Muscle layer of duodenum (tissue), 2 donors: Measurements from ENCODE around the gene OR6C65.
"Not testable (repeated sequence)": the region's sequence is repeated elsewhere in the genome, so short reads cannot be mapped to it uniquely, and the experiment has no call there.

Source experiments
- H3K27ac ChIP-seq: one replicate; pipeline ENCODE4 v1.7.0; 2013; ENCODE audit warnings: mild to moderate bottlenecking, low read length
- H3K27me3 ChIP-seq: one replicate; pipeline ENCODE4 v1.7.0; 2013; ENCODE audit warnings: low read depth, mild to moderate bottlenecking, control low read depth, low read length
- H3K36me3 ChIP-seq, 2 donors: one replicate each; pipeline ENCODE4 v1.7.0; 2013; ENCODE audit warnings: low read length in 2 of 2, control low read depth in 1 of 2, mild to moderate bottlenecking in 1 of 2; ENCODE audit not compliant: insufficient read depth in 2 of 2, control insufficient read depth in 1 of 2
- H3K4me1 ChIP-seq, 2 donors: one replicate each; pipeline ENCODE4 v1.7.0; 2013; ENCODE audit warnings: low read length in 2 of 2, mild to moderate bottlenecking in 2 of 2, control low read depth in 1 of 2, moderate library complexity in 1 of 2; ENCODE audit not compliant: insufficient read depth in 2 of 2, control insufficient read depth in 1 of 2
- H3K4me3 ChIP-seq, 2 donors: one replicate each; pipeline ENCODE4 v1.7.0; 2013; ENCODE audit warnings: low read length in 2 of 2, low read depth in 1 of 2, mild to moderate bottlenecking in 1 of 2
- H3K9me3 ChIP-seq, 2 donors: one replicate each; pipeline ENCODE4 v1.7.0; 2013; ENCODE audit warnings: low read length in 2 of 2, control low read depth in 1 of 2, mild to moderate bottlenecking in 1 of 2; ENCODE audit not compliant: control insufficient read depth in 1 of 2
- donor health status: healthy.

Gene OR6C65

GRCh38 chr12:55400229-55400628 lies at the start of gene OR6C65:
TSS of gene OR6C65 (plus strand) at chr12:55400529. CDS start at chr12:55400529, 0 bp downstream.
- Histone ChIP-seq H3K27ac (no peak within 1 kb of the TSS), H3K27me3 (no peaks in the 10 kb centered on the region), H3K9me3 (no peaks in the 10 kb centered on the region), H3K4me3 (no peak within 1 kb of the TSS), H3K4me1 (no peaks in the 10 kb centered on the region), H3K36me3 (no peaks in the 10 kb centered on the region)

DNA sequence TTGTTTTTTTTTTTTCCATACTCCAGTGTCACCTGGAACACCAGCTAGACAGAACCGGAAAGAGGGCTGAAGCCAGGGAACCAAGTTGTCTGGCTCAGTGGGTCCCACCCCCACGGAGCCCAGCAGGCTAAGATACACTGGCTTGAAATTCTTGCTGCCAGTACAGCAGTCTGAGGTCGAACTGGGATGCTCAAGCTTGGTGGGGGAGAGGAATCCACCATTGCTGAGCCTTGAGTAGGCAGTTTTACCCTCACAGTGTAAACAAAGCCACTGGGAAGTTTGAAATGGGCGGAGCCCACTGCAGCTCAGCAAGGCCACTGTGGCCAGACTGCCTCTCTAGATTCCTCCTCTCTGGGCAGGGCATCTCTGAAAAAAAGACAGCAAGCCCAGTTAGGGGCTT lies 45.0 kb upstream of the OR6C65 start:
- not testable (repeated sequence) for H3K4me1 ChIP-seq, H3K27me3 ChIP-seq, H3K27ac ChIP-seq, H3K9me3 ChIP-seq, H3K36me3 ChIP-seq, H3K4me3 ChIP-seq

GRCh38 chr12:55362675-55363074 lies 37.7 kb upstream of the OR6C65 start, which contains the start of gene OR6C75:
TSS of gene OR6C75 (plus strand) at chr12:55362975. CDS start at chr12:55365111, 2,136 bp downstream.
- Histone ChIP-seq H3K4me3 (no peak within 1 kb of the TSS), H3K27me3 (no peaks in the 10 kb centered on the region), H3K36me3 (no peaks in the 10 kb centered on the region), H3K4me1 (no peaks in the 10 kb centered on the region), H3K27ac (no peak within 1 kb of the TSS), H3K9me3 (no peaks in the 10 kb centered on the region)

GRCh38 chr12:55365086-55365485 lies 35.2 kb upstream of the OR6C65 start:
- no peaks in the 10 kb centered on the region for H3K9me3 ChIP-seq
- no peaks in the 10 kb centered on the region for H3K27me3 ChIP-seq
- H3K27ac ChIP-seq: no peak overlapping the region
- H3K4me1 ChIP-seq: no peaks in the 10 kb centered on the region
- no peak overlapping the region for H3K4me3 ChIP-seq
- H3K36me3 ChIP-seq: no peaks in the 10 kb centered on the region

DNA sequence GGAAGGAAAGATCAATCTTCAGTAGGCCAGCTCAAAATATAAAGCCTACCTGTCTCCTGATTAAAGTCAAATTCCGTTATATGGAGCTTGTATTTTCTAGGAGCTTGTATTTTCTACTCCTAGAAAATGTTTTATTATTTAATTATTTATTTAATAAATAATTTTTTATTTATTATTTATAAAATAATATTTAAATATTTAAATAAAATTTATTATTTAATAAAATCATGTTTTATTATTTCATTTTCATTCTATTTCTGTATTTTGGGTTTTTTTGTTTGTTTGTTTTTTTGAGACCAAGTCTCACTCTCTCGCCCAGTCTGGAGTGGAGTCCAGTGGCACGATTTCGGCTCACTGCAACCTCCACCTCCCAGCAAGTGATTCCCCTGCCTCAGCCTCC lies 27.8 kb upstream of the OR6C65 start:
- H3K27me3 ChIP-seq: no peaks in the 10 kb centered on the region
- no peaks in the 10 kb centered on the region for H3K9me3 ChIP-seq
- H3K4me1 ChIP-seq: no peaks in the 10 kb centered on the region
- H3K4me3 ChIP-seq: no peak overlapping the region
- H3K36me3 ChIP-seq: no peaks in the 10 kb centered on the region
- no peak overlapping the region for H3K27ac ChIP-seq

- Histone ChIP-seq H3K4me3 (no peak overlapping the region), H3K36me3 (no peaks in the 10 kb centered on the region), H3K9me3 (no peaks in the 10 kb centered on the region), H3K27me3 (no peaks in the 10 kb centered on the region), H3K4me1 (no peaks in the 10 kb centered on the region), H3K27ac (no peak overlapping the region)
Observed at GRCh38 chr12:55385891-55386290, 14.4 kb upstream of the OR6C65 start.

DNA sequence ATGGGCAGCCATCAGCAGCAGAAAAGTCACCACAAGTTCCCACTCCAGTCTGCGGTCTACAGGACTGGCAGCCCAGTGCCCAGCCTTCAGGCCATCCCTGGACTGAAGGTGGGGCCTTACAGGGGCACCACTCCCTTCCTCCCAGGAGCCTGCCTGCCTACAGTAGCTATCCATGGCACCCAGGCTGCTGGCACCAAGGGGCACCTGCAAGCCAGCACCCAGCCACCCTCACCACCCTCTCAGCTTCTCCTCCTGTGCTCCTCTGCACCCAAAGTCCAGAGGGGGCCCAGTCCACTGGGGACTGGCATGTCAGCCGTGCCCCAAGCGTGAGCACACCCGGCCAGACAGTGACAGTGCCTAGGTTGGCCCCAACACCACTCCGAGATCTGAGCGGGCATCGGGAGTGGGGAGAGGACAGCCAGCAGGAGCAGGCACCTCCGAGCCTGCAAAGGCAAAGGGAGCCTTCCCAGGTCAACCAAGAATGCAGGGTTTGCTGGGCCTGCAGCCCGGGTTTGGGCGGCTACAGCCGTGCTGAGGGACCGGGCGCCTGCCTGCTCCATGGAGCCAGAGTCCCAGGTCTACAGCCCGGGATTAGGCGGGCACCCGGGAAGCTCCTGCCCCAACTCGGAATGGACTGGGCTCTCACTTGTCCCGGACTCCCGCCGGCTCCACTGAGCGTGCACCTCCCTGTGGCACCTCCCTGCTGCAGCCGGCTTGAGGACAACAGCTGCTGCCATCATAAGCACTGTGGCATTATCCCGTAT lies 8.1 kb upstream of the OR6C65 start:
- H3K4me3 ChIP-seq: no peak overlapping the region
- no peaks in the 10 kb centered on the region for H3K4me1 ChIP-seq
- H3K27me3 ChIP-seq: no peaks in the 10 kb centered on the region

GRCh38 chr12:55396326-55396725 lies 4.0 kb upstream of the OR6C65 start:
- no peak overlapping the region for H3K27ac ChIP-seq
- no peaks in the 10 kb centered on the region for H3K9me3 ChIP-seq
- H3K4me3 ChIP-seq: no peak overlapping the region
- no peaks in the 10 kb centered on the region for H3K27me3 ChIP-seq
- H3K36me3 ChIP-seq: no peaks in the 10 kb centered on the region
- no peaks in the 10 kb centered on the region for H3K4me1 ChIP-seq

More for the DNA sequence above, 8.1 kb upstream of the OR6C65 start:
- no peaks in the 10 kb centered on the region for H3K36me3 ChIP-seq
- no peaks in the 10 kb centered on the region for H3K9me3 ChIP-seq
- no peak overlapping the region for H3K27ac ChIP-seq

DNA sequence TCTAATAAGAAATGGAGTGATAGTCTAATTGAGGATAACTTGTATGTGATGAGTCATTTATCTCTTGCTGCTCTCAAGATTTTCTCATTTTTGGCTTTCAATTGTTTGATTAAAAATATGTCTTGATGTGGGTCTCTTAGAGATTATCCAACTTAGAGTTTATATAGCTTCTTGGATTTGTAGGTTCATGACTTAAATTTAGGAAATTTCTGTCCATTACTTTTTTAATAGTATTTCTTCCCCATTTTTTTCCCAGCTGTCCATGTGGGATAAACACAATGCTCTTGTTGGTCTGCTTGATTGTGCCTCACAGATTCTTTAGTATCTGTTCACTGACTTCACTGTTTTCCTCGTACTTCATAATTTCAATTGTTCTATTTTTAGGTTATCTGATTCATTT lies 7.5 kb downstream of the OR6C65 start:
- Histone ChIP-seq H3K4me1 (no peaks in the 10 kb centered on the region), H3K36me3 (no peaks in the 10 kb centered on the region)

DNA sequence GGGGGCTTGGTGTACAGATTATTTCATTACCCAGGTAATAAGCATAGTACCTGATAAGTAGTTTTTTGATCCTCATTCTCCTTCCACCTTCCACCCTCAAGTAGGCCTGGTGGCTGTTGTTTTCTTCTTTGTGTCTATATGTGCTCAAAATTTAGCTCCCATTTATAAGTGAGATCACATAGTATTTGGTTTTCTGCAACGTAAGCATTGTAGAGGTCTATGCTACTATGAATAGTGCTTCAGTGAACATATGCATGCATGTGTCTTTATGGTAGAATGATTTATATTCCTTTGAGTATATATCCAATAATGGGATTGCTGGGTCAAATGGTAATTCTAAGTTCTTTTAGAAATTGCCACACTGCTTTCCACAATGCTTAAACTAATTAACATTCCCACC lies 8.8 kb downstream of the OR6C65 start:
- not testable (repeated sequence) for H3K4me3 ChIP-seq, H3K27ac ChIP-seq, H3K4me1 ChIP-seq, H3K36me3 ChIP-seq, H3K9me3 ChIP-seq, H3K27me3 ChIP-seq

More for the DNA sequence above, 7.5 kb downstream of the OR6C65 start:
- Histone ChIP-seq H3K27ac (no peak overlapping the region), H3K27me3 (no peaks in the 10 kb centered on the region), H3K4me3 (no peak overlapping the region), H3K9me3 (peaks cover 0 to 7% of the 10 kb centered on the region in 2 donors)

DNA sequence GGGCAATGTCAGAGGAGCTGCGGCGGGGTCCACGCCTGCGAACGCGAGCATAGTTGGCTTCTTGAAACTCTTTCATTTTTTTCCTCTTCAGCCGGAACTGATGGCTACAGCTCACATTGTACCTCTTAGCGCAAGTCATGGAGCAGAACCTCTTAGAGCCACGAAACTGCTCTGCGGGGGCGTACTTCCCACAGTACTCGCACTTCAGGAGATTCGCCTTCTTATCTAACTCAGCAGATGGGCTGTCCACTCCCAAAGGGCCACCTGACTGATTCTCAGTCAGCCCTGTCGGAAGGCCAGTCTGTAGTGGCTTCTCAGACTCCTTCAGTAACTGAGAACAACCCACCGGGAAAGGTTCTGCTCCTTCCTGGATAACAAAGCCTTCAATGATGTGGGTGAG lies 11.8 kb downstream of the OR6C65 start:
- not testable (repeated sequence) for H3K27me3 ChIP-seq, H3K4me1 ChIP-seq, H3K4me3 ChIP-seq, H3K9me3 ChIP-seq, H3K27ac ChIP-seq, H3K36me3 ChIP-seq
